ENCODE results near the gene LMAN2L.

Gene LMAN2L

GRCh38 chr2:96692094-96692971, 47.5 kb downstream of the LMAN2L start:
- no peak for TF ChIP-seq POLR2A (IDR thresholded peaks at IDR 0.05; ENCODE audit: low read depth, low read length)
- no peak for FAIRE-seq
- no peak for DNase-seq (ENCODE audit: insufficient read length, low spot score)

- FAIRE-seq, result no peak
- TF ChIP-seq POLR2A (IDR thresholded peaks at IDR 0.05; ENCODE audit: low read depth, low read length), result no peak
- DNase-seq (ENCODE audit: insufficient read length, low spot score), result no peak
Observed at GRCh38 chr2:96691022-96691612, 48.7 kb downstream of the LMAN2L start.

- FAIRE-seq (no peak), DNase-seq (ENCODE audit: insufficient read length, low spot score) (no peak)
- no peak for TF ChIP-seq POLR2A (IDR thresholded peaks at IDR 0.05; ENCODE audit: low read depth, low read length)
Observed at GRCh38 chr2:96690306-96691021, 49.4 kb downstream of the LMAN2L start.

GRCh38 chr2:96689431-96689991, 50.4 kb downstream of the LMAN2L start:
- FAIRE-seq, result no peak
- no peak for DNase-seq (ENCODE audit: insufficient read length, low spot score)
- no peak for TF ChIP-seq POLR2A (IDR thresholded peaks at IDR 0.05; ENCODE audit: low read depth, low read length)

- no peak for TF ChIP-seq POLR2A (IDR thresholded peaks at IDR 0.05; ENCODE audit: low read depth, low read length)
- no peak for DNase-seq (ENCODE audit: insufficient read length, low spot score)
- FAIRE-seq, result no peak
Observed at GRCh38 chr2:96688649-96689430, 51.0 kb downstream of the LMAN2L start.

- DNase-seq (ENCODE audit: insufficient read length, low spot score), result no peak
- FAIRE-seq, result no peak
- TF ChIP-seq POLR2A (IDR thresholded peaks at IDR 0.05; ENCODE audit: low read depth, low read length), result no peak
Observed at GRCh38 chr2:96687711-96688640, 51.9 kb downstream of the LMAN2L start.

- no peak for DNase-seq (ENCODE audit: insufficient read length, low spot score)
- TF ChIP-seq POLR2A (IDR thresholded peaks at IDR 0.05; ENCODE audit: low read depth, low read length), result no peak
- FAIRE-seq, result no peak
Observed at GRCh38 chr2:96687266-96687665, 52.6 kb downstream of the LMAN2L start.

GRCh38 chr2:96685577-96686459, 54.0 kb downstream of the LMAN2L start:
- no peak for TF ChIP-seq POLR2A (IDR thresholded peaks at IDR 0.05; ENCODE audit: low read depth, low read length)
- FAIRE-seq (no peak), DNase-seq (ENCODE audit: insufficient read length, low spot score) (no peak)

- DNase-seq (ENCODE audit: insufficient read length, low spot score) (no peak), FAIRE-seq (no peak)
- TF ChIP-seq POLR2A (IDR thresholded peaks at IDR 0.05; ENCODE audit: low read depth, low read length), result no peak
Observed at GRCh38 chr2:96684883-96685576, 54.8 kb downstream of the LMAN2L start.

- FAIRE-seq (no peak), DNase-seq (ENCODE audit: insufficient read length, low spot score) (no peak)
- TF ChIP-seq POLR2A (IDR thresholded peaks at IDR 0.05; ENCODE audit: low read depth, low read length), result no peak
Observed at GRCh38 chr2:96683972-96684820, 55.7 kb downstream of the LMAN2L start.
